K562 (cell line): ENCODE measurements around the gene RAB6B. TPM values are rescaled to one million over a fixed set of nuclear protein-coding genes. Genes with fewer than 3 reads are reported as not detected.

Experiments used
- ATAC-seq: fragments of 200-7000 bp; cut with Tn5 transposase; 3 replicates; pipeline ENCODE4 v1.9.1; 2020; ENCODE audit warnings: moderate library complexity
- BruUV-seq: library from RNA; stranded (reverse); fragments of 400-500 nt; replicated peaks from 2 replicates; lab custom pipeline; 2021; lab: Mats Ljungman, UMichigan
- CTCF ChIA-PET: fragments of 300-600 bp; formaldehyde crosslinking; extraction: SDS; loops from one replicate; lab custom pipeline; 2021; ENCODE audit warnings: low intra/inter-chr PET ratio; lab: Yijun Ruan, JAX
- POLR2A ChIA-PET: fragments of 300-600, 350-650 bp; sonication (Branson Sonifier 250); formaldehyde crosslinking; extraction: SDS; loops from one replicate; lab custom pipeline; 2021; ENCODE audit warnings: antibody characterized with exemption, inconsistent platforms; lab: Yijun Ruan, JAX
- DNase-seq, 4 experiments: peaks; one replicate each; pipeline versions ENCODE4 v3.0.0 to v3.0.0-alpha.2; 2011 to 2018; ENCODE audit warnings: low spot score in 3 of 4, mixed read lengths in 3 of 4; ENCODE audit errors: extremely low read depth in 1 of 4
- FAIRE-seq: peaks from 2 replicates; lab custom pipeline; 2011; peaks lifted over from hg19 to GRCh38; lab: Jason Lieb, UNC
- H2AFZ ChIP-seq: 2 replicates; pipeline ENCODE4 v1.6.0; 2011; ENCODE audit warnings: low read depth, low read length, control low read depth, inconsistent platforms
- H3K27ac ChIP-seq: fragments of 200-600 bp; 3 replicates; pipeline ENCODE4 v1.8.0; 2011; ENCODE audit warnings: low read depth, mild to moderate bottlenecking, control low read depth, inconsistent platforms, low read length, moderate library complexity, mixed read lengths; ENCODE audit errors: extremely low read depth
- H3K27me3 ChIP-seq, 2 experiments: fragments of 300-600 bp in 1 of 2; 2 replicates in 1 of 2; 3 replicates in 1 of 2; pipeline versions ENCODE4 v1.6.0 to v1.8.0; 2011; ENCODE audit warnings: inconsistent platforms in 2 of 2, low read length in 2 of 2, mild to moderate bottlenecking in 1 of 2, mixed read lengths in 1 of 2, moderate library complexity in 1 of 2; ENCODE audit not compliant: control insufficient read depth in 2 of 2, insufficient read depth in 2 of 2
- H3K36me3 ChIP-seq: fragments of 300-600 bp; 3 replicates; pipeline ENCODE4 v1.8.0; 2011; ENCODE audit warnings: mild to moderate bottlenecking, low read length, inconsistent platforms; ENCODE audit not compliant: control insufficient read depth, insufficient read depth
- H3K4me1 ChIP-seq, 2 experiments: fragments of 200-600 bp in 1 of 2; replicated peaks in 1 of 2; 2 replicates in 1 of 2; 3 replicates in 1 of 2; pipeline versions ENCODE4 v1.5.1 to v1.8.0; 2011; ENCODE audit warnings: inconsistent platforms in 2 of 2, low read length in 2 of 2, mild to moderate bottlenecking in 1 of 2, mixed read lengths in 1 of 2, moderate library complexity in 1 of 2; ENCODE audit not compliant: control insufficient read depth in 2 of 2, insufficient read depth in 2 of 2
- H3K4me2 ChIP-seq: 2 replicates; pipeline ENCODE4 v1.6.1; 2011; ENCODE audit warnings: low read length, control low read depth, inconsistent platforms, mixed read lengths; ENCODE audit not compliant: insufficient read depth
- H3K4me3 ChIP-seq: fragments of 200-600 bp; sonication (generic), shearing (Covaris generic); 2 replicates; pipeline ENCODE4 v1.5.1; 2016; ENCODE audit warnings: control low read depth, inconsistent platforms
- H3K79me2 ChIP-seq: fragments of 200-600 bp; 3 replicates; pipeline ENCODE4 v1.8.0; 2011; ENCODE audit warnings: low read length, inconsistent platforms; ENCODE audit not compliant: control insufficient read depth, insufficient read depth
- H3K9ac ChIP-seq, 2 experiments: 2 replicates each; pipeline versions ENCODE4 v1.6.0 to v1.6.1; 2011; ENCODE audit warnings: low read depth in 2 of 2, low read length in 2 of 2, control low read depth in 1 of 2, inconsistent platforms in 1 of 2, mild to moderate bottlenecking in 1 of 2, mixed read lengths in 1 of 2; ENCODE audit not compliant: insufficient read depth in 1 of 2
- H3K9me1 ChIP-seq: one replicate; pipeline ENCODE4 v1.6.0; 2011; ENCODE audit warnings: inconsistent platforms, mild to moderate bottlenecking, low read length, moderate library complexity; ENCODE audit not compliant: control insufficient read depth, insufficient read depth
- H3K9me3 ChIP-seq: replicated peaks from 2 replicates; pipeline ENCODE4 v1.5.1; 2011; ENCODE audit warnings: low read depth, low read length, inconsistent platforms; ENCODE audit not compliant: control insufficient read depth, insufficient read depth
- H4K20me1 ChIP-seq: replicated peaks from 2 replicates; pipeline ENCODE4 v1.6.1; 2011; ENCODE audit warnings: low read length, inconsistent platforms, mixed read lengths; ENCODE audit not compliant: control insufficient read depth, insufficient read depth
- CREB3 ChIP-seq: fragments of 450-650 bp; conservative IDR thresholded peaks from 2 replicates; pipeline ENCODE4 v1.6.1; 2016; ENCODE audit warnings: missing genetic modification characterization, low read depth, mild to moderate bottlenecking, missing compliant biosample characterization, moderate library complexity
- CTCF ChIP-seq, 3 experiments: IDR thresholded peaks in 2 of 3; conservative IDR thresholded peaks in 1 of 3; 2 replicates each; pipeline ENCODE4 v1.5.1; 2011 to 2012; ENCODE audit warnings: low read length in 3 of 3, mild to moderate bottlenecking in 3 of 3, control low read depth in 2 of 3, improper control_type of control experiment in 1 of 3, inconsistent platforms in 1 of 3, low read depth in 1 of 3, mixed read lengths in 1 of 3, moderate library complexity in 1 of 3; ENCODE audit not compliant: insufficient read depth in 2 of 3
- DDX20 ChIP-seq: fragments of 450-650 bp; IDR thresholded peaks from 2 replicates; pipeline ENCODE4 v1.6.1; 2016; ENCODE audit warnings: missing genetic modification characterization, low read depth, mild to moderate bottlenecking, missing compliant biosample characterization, moderate library complexity
- ESRRA ChIP-seq: fragments of 450-650 bp; IDR thresholded peaks from 2 replicates; pipeline ENCODE4 v1.6.1; 2014; ENCODE audit warnings: low read depth, mild to moderate bottlenecking, moderate library complexity, borderline replicate concordance
- ETS2 ChIP-seq: IDR thresholded peaks from 2 replicates; pipeline ENCODE4 v1.6.1; 2016; ENCODE audit warnings: borderline replicate concordance, missing genetic modification characterization, mild to moderate bottlenecking, moderate library complexity, missing compliant biosample characterization; ENCODE audit not compliant: poor library complexity, severe bottlenecking
- FOXO4 ChIP-seq: fragments of 450-650 bp; formaldehyde crosslinking; IDR thresholded peaks from 2 replicates; pipeline ENCODE4 v1.4.0; 2020; ENCODE audit warnings: mild to moderate bottlenecking, moderate library complexity
- GABPB1 ChIP-seq: sonication (generic); formaldehyde crosslinking; IDR thresholded peaks from 2 replicates; pipeline ENCODE4 v1.8.0; 2022; ENCODE audit warnings: mild to moderate bottlenecking, missing genetic modification reagents
- GMEB1 ChIP-seq: fragments of 250-450 bp; sonication (Bioruptor Pico); IDR thresholded peaks from 2 replicates; pipeline ENCODE4 v1.4.0; 2020; ENCODE audit warnings: mild to moderate bottlenecking
- HNRNPUL1 ChIP-seq: fragments of 200-400 bp; formaldehyde crosslinking; IDR thresholded peaks from 2 replicates; pipeline ENCODE4 v1.6.1; 2017; ENCODE audit warnings: low read length
- MAFF ChIP-seq: IDR thresholded peaks from 2 replicates; pipeline ENCODE4 v1.6.1; 2012; ENCODE audit warnings: low read length, improper control_type of control experiment
- PML ChIP-seq: IDR thresholded peaks from 2 replicates; pipeline ENCODE4 v1.6.1; 2012; ENCODE audit warnings: low read length, inconsistent platforms
- TOE1 ChIP-seq, 2 experiments: fragments of 450-650 bp in 1 of 2; sonication (generic) in 1 of 2; formaldehyde crosslinking in 1 of 2; IDR thresholded peaks; 2 replicates each; pipeline versions ENCODE4 v1.7.1 to v1.8.0; 2016 to 2022; ENCODE audit warnings: borderline replicate concordance in 2 of 2, mild to moderate bottlenecking in 2 of 2, antibody characterized with exemption in 1 of 2, inconsistent platforms in 1 of 2, low read depth in 1 of 2, missing genetic modification reagents in 1 of 2, moderate library complexity in 1 of 2
- U2AF1 ChIP-seq: fragments of 200-400 bp; formaldehyde crosslinking; optimal IDR thresholded peaks from 2 replicates; pipeline ENCODE3; 2017; ENCODE audit warnings: mild to moderate bottlenecking, low read depth, low read length, moderate library complexity
- ZNF174 ChIP-seq: fragments of 250-450 bp; sonication (Bioruptor Pico); IDR thresholded peaks from 2 replicates; pipeline ENCODE4 v1.4.0; 2020; ENCODE audit warnings: mild to moderate bottlenecking
- ZNF197 ChIP-seq: fragments of 200-800 bp; sonication (Bioruptor generic); IDR thresholded peaks from 2 replicates; pipeline ENCODE4 v1.6.1; 2016; ENCODE audit warnings: low read depth, missing genetic modification characterization, missing compliant biosample characterization
- WGBS: fragments of 100-300 bp; shearing (Covaris generic); methylation state at CpG from one replicate; pipeline ENCODE4 v1.1.6; 2016; ENCODE audit warnings: low coverage, mixed read lengths; ENCODE audit not compliant: insufficient coverage; ENCODE audit errors: missing lambda C conversion rate; 5-methylcytosine and 5-hydroxymethylcytosine counted together
- in situ Hi-C: fragments of 300-500 bp; cut with MboI; formaldehyde crosslinking; loops from 4 replicates; pipeline ENCODE4 v1.15.0; 2018; ENCODE audit warnings: inconsistent platforms, mixed read lengths
- intact Hi-C: fragments of 100-400 bp; cut with micrococcal nuclease; formaldehyde crosslinking; loops from 2 replicates; pipeline ENCODE4 v1.14.2; 2022
- polyA plus RNA-seq, 8 experiments: library from polyadenylated mRNA; depleted of rRNA in 4 of 8; stranded (reverse) in 5 of 8; unstranded in 3 of 8; fragments of >200 nt; fragmentation: Nextera tagmentation in 2 of 8; fragmentation: Illumina TruSeq in 1 of 8; extraction: Ambion mirVana in 2 of 8; extraction: Trizol in 1 of 8; gene quantifications; 2 replicates each; pipeline versions ENCODE4 v1.2.1 to v1.2.3, GENCODE V29; 2011 to 2014; ENCODE audit warnings: inconsistent platforms in 1 of 8, missing spikeins in 1 of 8
- total RNA-seq, 7 experiments: library from RNA; depleted of rRNA in 6 of 7; stranded (reverse); fragments of >200 nt in 6 of 7; fragmentation: Illumina TruSeq in 2 of 7; extraction: Trizol in 2 of 7; gene quantifications; 2 replicates each; pipeline versions ENCODE4 v1.2.1 to v1.2.3, GENCODE V29; 2011 to 2021; ENCODE audit warnings: low replicate concordance in 1 of 7

RAB6B gene
- total and polyA plus RNA-seq, 9 of the 15 experiments (the other 6 are each of a cell fraction or from before 2014, with no cell fraction given): 0.60 to 18.1 (median 1.5) TPM

GRCh38 chr3:133854264-133855001 is 41.2 kb downstream of the RAB6B start:
- H4K20me1 ChIP-seq: no peaks in the 10 kb centered on the region
- no peaks in the 10 kb centered on the region for H3K9me3 ChIP-seq
- in situ Hi-C loops (no loop called here), intact Hi-C loops (no loop called here)
- H3K27me3 ChIP-seq: no peaks in the 10 kb centered on the region
- ChIA-PET POLR2A (interaction anchor here (0.7 to 1.9 kb wide), 5 partner anchors 11 to 39 kb away, joined by 3 to 5 read pairs (median 4); no protein-coding TSS in a partner anchor), CTCF (no interaction called here)
- FAIRE-seq (no peak), DNase-seq (no peak), ATAC-seq (no peak)
- H3K4me2 ChIP-seq: no peak overlapping the region
- no peak overlapping the region for H3K4me3 ChIP-seq
- H3K79me2 ChIP-seq: no peaks in the 10 kb centered on the region
- WGBS: 54% methylated on average over 5 of the region's 5 CpGs
- no peaks in the 10 kb centered on the region for H3K9me1 ChIP-seq
- no peak overlapping the region for H3K27ac ChIP-seq
- peaks cover 25 to 63% of the 10 kb centered on the region in 2 experiments; a peak in 4 of 5 replicates for H3K4me1 ChIP-seq
- H3K9ac ChIP-seq: 0 out of 4 replicates have a peak overlapping the region, but pooled peaks of 1 of the 2 experiments have one; percentile 37
- no TSS peak for BruUV-seq
- 0 out of 2 replicates have a peak overlapping the region, but pooled peaks have one; percentile 9 for H2AFZ ChIP-seq
- H3K36me3 ChIP-seq: no peaks in the 10 kb centered on the region
- no peak for TF ChIP-seq CREB3 (tag)
- no peak for TF ChIP-seq MAFF
- TF ChIP-seq PML: no peak
- TF ChIP-seq GABPB1 (CRISPR knock-in tag): no peak
- TF ChIP-seq TOE1 (IDR thresholded peaks at IDR 0.05; ENCODE audit: borderline replicate concordance): no peak
- TF ChIP-seq TOE1 (CRISPR knock-in tag; IDR thresholded peaks at IDR 0.05; ENCODE audit: borderline replicate concordance, low read depth): no peak
- no peak for TF ChIP-seq ESRRA
- no peak for TF ChIP-seq GMEB1 (CRISPR knock-in tag)
- no peak for TF ChIP-seq CTCF (IDR thresholded peaks at IDR 0.05 in 2 of 3, conservative IDR thresholded peaks at IDR 0.05 in 1 of 3; ENCODE audit: insufficient read depth in 2 of 3, low read depth in 1 of 3, low read length in 3 of 3)
- no peak for TF ChIP-seq HNRNPUL1
- no peak for TF ChIP-seq U2AF1
- no peak for TF ChIP-seq ZNF174 (CRISPR knock-in tag)
- TF ChIP-seq FOXO4: no peak
- TF ChIP-seq ETS2 (tag): no peak
- TF ChIP-seq DDX20 (tag): no peak
- TF ChIP-seq ZNF197 (CRISPR knock-in tag): no peak
